HepG2 (cell line): ENCODE results near the gene PMIS2. TPM values are rescaled to one million over a fixed set of nuclear protein-coding genes. Genes with fewer than 3 reads are reported as not detected.
A peak's percentile ranks its signal among the peaks of the same experiment; 100 is the strongest.

Experiments used
- ATAC-seq: fragments of 200-7000 bp; cut with Tn5 transposase; 3 replicates; pipeline ENCODE4 v1.9.1; 2020; ENCODE audit warnings: mild to moderate bottlenecking, moderate library complexity
- BruUV-seq: library from RNA; stranded (reverse); fragments of 400-500 nt; replicated peaks from 2 replicates; lab custom pipeline; 2021; lab: Mats Ljungman, UMichigan
- CTCF ChIA-PET: fragments of 300-600 bp; formaldehyde crosslinking; extraction: SDS; loops from one replicate; lab custom pipeline; 2021; ENCODE audit warnings: low total read pairs, inconsistent platforms, low intra/inter-chr PET ratio; lab: Yijun Ruan, JAX
- POLR2A ChIA-PET: fragments of 350-600 bp; sonication (Branson Sonifier 250); formaldehyde crosslinking; loops from one replicate; lab custom pipeline; 2020; ENCODE audit warnings: antibody characterized with exemption, inconsistent platforms; lab: Yijun Ruan, JAX
- DNase-seq: peaks from one replicate; pipeline ENCODE4 v3.0.0-alpha.2; 2015; ENCODE audit warnings: low spot score
- FAIRE-seq: peaks from 3 replicates; lab custom pipeline; 2011; peaks lifted over from hg19 to GRCh38; lab: Jason Lieb, UNC
- H2AFZ ChIP-seq: one replicate; pipeline ENCODE4 v1.6.1; 2011; ENCODE audit warnings: low read length, inconsistent platforms
- H3K27ac ChIP-seq: fragments of 300-600 bp; 3 replicates; pipeline ENCODE4 v1.8.0; 2011; ENCODE audit warnings: mixed run types, mild to moderate bottlenecking, mixed read lengths, low read length, inconsistent platforms; ENCODE audit not compliant: insufficient read depth; ENCODE audit errors: extremely low read length
- H3K27me3 ChIP-seq, 2 experiments: fragments of 200-600 bp in 1 of 2; 2 replicates in 1 of 2; 3 replicates in 1 of 2; pipeline versions ENCODE4 v1.6.0 to v1.8.0; 2011; ENCODE audit warnings: low read length in 2 of 2, mild to moderate bottlenecking in 2 of 2, moderate library complexity in 2 of 2, inconsistent platforms in 1 of 2; ENCODE audit not compliant: insufficient read depth in 2 of 2, control insufficient read depth in 1 of 2
- H3K36me3 ChIP-seq, 2 experiments: fragments of 200-600 bp in 1 of 2; replicated peaks in 1 of 2; 2 replicates in 1 of 2; 3 replicates in 1 of 2; pipeline versions ENCODE4 v1.5.1 to v1.8.0; 2011; ENCODE audit warnings: low read length in 2 of 2, inconsistent platforms in 1 of 2; ENCODE audit not compliant: insufficient read depth in 2 of 2, control insufficient read depth in 1 of 2
- H3K4me1 ChIP-seq: 2 replicates; pipeline ENCODE4 v1.5.1; 2012; ENCODE audit warnings: low read length, inconsistent platforms; ENCODE audit not compliant: insufficient read depth
- H3K4me2 ChIP-seq: 2 replicates; pipeline ENCODE4 v1.6.0; 2011; ENCODE audit warnings: low read depth, low read length, inconsistent platforms
- H3K4me3 ChIP-seq, 3 experiments: fragments of 200-600 bp in 1 of 3; sonication (generic), shearing (Covaris generic) in 1 of 3; replicated peaks in 1 of 3; 2 replicates each; pipeline ENCODE4 v1.5.1; 2011 to 2016; ENCODE audit warnings: low read length in 3 of 3, inconsistent platforms in 2 of 3, low read depth in 2 of 3, mild to moderate bottlenecking in 2 of 3, control low read depth in 1 of 3, mixed read lengths in 1 of 3; ENCODE audit not compliant: insufficient read depth in 1 of 3
- H3K79me2 ChIP-seq: one replicate; pipeline ENCODE4 v1.6.1; 2011; ENCODE audit warnings: low read length, inconsistent platforms; ENCODE audit not compliant: insufficient read depth
- H3K9ac ChIP-seq: 2 replicates; pipeline ENCODE4 v1.6.0; 2011; ENCODE audit warnings: mild to moderate bottlenecking, low read depth, low read length, inconsistent platforms; ENCODE audit not compliant: insufficient read depth
- H3K9me3 ChIP-seq: 2 replicates; pipeline ENCODE4 v1.5.1; 2012; ENCODE audit warnings: mild to moderate bottlenecking, low read length
- H4K20me1 ChIP-seq: 2 replicates; pipeline ENCODE4 v1.6.0; 2011; ENCODE audit warnings: inconsistent platforms, mild to moderate bottlenecking, low read length, moderate library complexity; ENCODE audit not compliant: insufficient read depth
- FOXJ3 ChIP-seq: sonication (generic); formaldehyde crosslinking; IDR thresholded peaks from 2 replicates; pipeline ENCODE4 v1.4.0; 2020; ENCODE audit warnings: missing genetic modification reagents, mild to moderate bottlenecking, borderline replicate concordance
- GABPA ChIP-seq, 2 experiments: IDR thresholded peaks; 2 replicates each; pipeline ENCODE4 v1.6.1; 2011 to 2016; ENCODE audit warnings: low read depth in 2 of 2, low read length in 1 of 2, missing biosample characterization in 1 of 2, missing genetic modification characterization in 1 of 2
- KDM4B ChIP-seq: sonication (generic); formaldehyde crosslinking; IDR thresholded peaks from 2 replicates; pipeline ENCODE4 v1.4.0; 2020; ENCODE audit warnings: missing genetic modification reagents
- KMT2A ChIP-seq: sonication (generic); formaldehyde crosslinking; IDR thresholded peaks from 2 replicates; pipeline ENCODE4 v1.4.0; 2020; ENCODE audit warnings: missing genetic modification reagents
- NFE2 ChIP-seq: sonication (generic); formaldehyde crosslinking; IDR thresholded peaks from 2 replicates; pipeline ENCODE4 v1.4.0; 2020; ENCODE audit warnings: missing genetic modification reagents
- POLR2AphosphoS2 ChIP-seq: IDR thresholded peaks from 2 replicates; pipeline ENCODE4 v1.6.1; 2011; ENCODE audit warnings: low read depth, low read length, improper control_type of control experiment
- ZBTB37 ChIP-seq: sonication (generic); formaldehyde crosslinking; IDR thresholded peaks from 2 replicates; pipeline ENCODE4 v1.4.0; 2020; ENCODE audit warnings: mild to moderate bottlenecking, missing genetic modification reagents
- ZNF616 ChIP-seq: sonication (generic); formaldehyde crosslinking; IDR thresholded peaks from 2 replicates; pipeline ENCODE4 v1.5.0; 2020; ENCODE audit warnings: low read depth, mild to moderate bottlenecking, missing genetic modification reagents
- ZNF672 ChIP-seq: sonication (generic); formaldehyde crosslinking; IDR thresholded peaks from 2 replicates; pipeline ENCODE4 v1.8.1; 2022; ENCODE audit warnings: missing genetic modification reagents
- ZNF747 ChIP-seq: sonication (generic); formaldehyde crosslinking; IDR thresholded peaks from 2 replicates; pipeline ENCODE4 v1.8.1; 2023; ENCODE audit warnings: missing genetic modification reagents, mild to moderate bottlenecking, borderline replicate concordance
- WGBS: methylation state at CpG from one replicate; pipeline ENCODE4 v1.1.6; 2017; ENCODE audit warnings: low lambda C conversion rate; 5-methylcytosine and 5-hydroxymethylcytosine counted together
- in situ Hi-C: cut with HindIII; loops from 2 replicates; pipeline ENCODE4 v1.10.0; 2017; ENCODE audit warnings: low pct_unique_long_range_greater_than_20kb; ENCODE audit not compliant: extremely low pct_ligation_motif_present
- intact Hi-C: fragments of 100-400 bp; cut with micrococcal nuclease; formaldehyde crosslinking; loops from one replicate; pipeline ENCODE4 v1.10.0; 2022; ENCODE audit not compliant: unreplicated experiment
- polyA plus RNA-seq, 8 experiments: library from polyadenylated mRNA; depleted of rRNA in 3 of 8; stranded (reverse) in 7 of 8; unstranded in 1 of 8; fragments of >200 nt; fragmentation: Illumina TruSeq in 4 of 8; extraction: Trizol in 4 of 8; gene quantifications; 2 replicates each; pipeline versions ENCODE4 v1.2.1 to v1.2.3, GENCODE V29; 2011 to 2016; ENCODE audit warnings: low read depth in 4 of 8, missing spikeins in 1 of 8, mixed read lengths in 1 of 8; ENCODE audit not compliant: insufficient read depth in 1 of 8
- total RNA-seq, 5 experiments: library from RNA; depleted of rRNA; stranded (reverse); fragments of >200 nt; fragmentation: Illumina TruSeq; extraction: Trizol; gene quantifications; 2 replicates each; pipeline ENCODE4 v1.2.3, GENCODE V29; 2016; ENCODE audit warnings: low read depth in 1 of 5
- TF ChIP-seq, protein P1 (sequence below): IDR thresholded peaks from 2 replicates; pipeline ENCODE4 v1.6.1; 2016; ENCODE audit warnings: low read depth, missing genetic modification reagents, missing compliant biosample characterization
- TF ChIP-seq, protein P2 (sequence below): fragments of 450-650 bp; IDR thresholded peaks from 2 replicates; pipeline ENCODE4 v1.6.1; 2017
- TF ChIP-seq, protein P3 (sequence below): sonication (generic); formaldehyde crosslinking; IDR thresholded peaks from 2 replicates; pipeline ENCODE4 v1.4.0; 2020; ENCODE audit warnings: mild to moderate bottlenecking, missing genetic modification reagents
- TF ChIP-seq, protein P4 (sequence below): sonication (generic); formaldehyde crosslinking; IDR thresholded peaks from 2 replicates; pipeline ENCODE4 v1.5.0; 2020; ENCODE audit warnings: missing genetic modification reagents

PMIS2 gene
- total and polyA plus RNA-seq, 2 of the 13 experiments (the other 11 are each of a cell fraction or from before 2014, with no cell fraction given): not detected

- Histone ChIP-seq H3K9ac (no peak overlapping the region), H3K4me1 (peaks cover 24% of the 10 kb centered on the region), H3K36me3 (peaks cover 3 to 17% of the 10 kb centered on the region in 2 experiments; a peak in 3 of 5 replicates), H3K27ac (no peak overlapping the region), H4K20me1 (no peaks in the 10 kb centered on the region), H3K4me3 (no peak overlapping the region), H3K9me3 (no peaks in the 10 kb centered on the region), H3K79me2 (no peaks in the 10 kb centered on the region), H2AFZ (no peak overlapping the region), H3K27me3 (no peaks in the 10 kb centered on the region; a peak in 1 of 5 replicates), H3K4me2 (peak overlapping the region; percentile 100)
- intact Hi-C loops: loop anchor here (10.0 kb wide), 1 partner anchor 59 kb away; no protein-coding TSS in a partner anchor
- DNase-seq (no peak), ATAC-seq (no peak), FAIRE-seq (no peak)
- in situ Hi-C loops: no loop called here
- ChIA-PET CTCF (no interaction called here), POLR2A (interaction anchor here (1.4 kb wide), 1 partner anchor 15 kb away, joined by 4 read pairs; the partner anchor contains the start of gene RBM42)
- BruUV-seq: TSS peak; percentile 59
- 100% methylated on average over 1 of the region's 1 CpG for whole genome bisulfite sequencing
- no peak for TF ChIP-seq ZNF747 (CRISPR knock-in tag)
- TF ChIP-seq, protein P1, sequence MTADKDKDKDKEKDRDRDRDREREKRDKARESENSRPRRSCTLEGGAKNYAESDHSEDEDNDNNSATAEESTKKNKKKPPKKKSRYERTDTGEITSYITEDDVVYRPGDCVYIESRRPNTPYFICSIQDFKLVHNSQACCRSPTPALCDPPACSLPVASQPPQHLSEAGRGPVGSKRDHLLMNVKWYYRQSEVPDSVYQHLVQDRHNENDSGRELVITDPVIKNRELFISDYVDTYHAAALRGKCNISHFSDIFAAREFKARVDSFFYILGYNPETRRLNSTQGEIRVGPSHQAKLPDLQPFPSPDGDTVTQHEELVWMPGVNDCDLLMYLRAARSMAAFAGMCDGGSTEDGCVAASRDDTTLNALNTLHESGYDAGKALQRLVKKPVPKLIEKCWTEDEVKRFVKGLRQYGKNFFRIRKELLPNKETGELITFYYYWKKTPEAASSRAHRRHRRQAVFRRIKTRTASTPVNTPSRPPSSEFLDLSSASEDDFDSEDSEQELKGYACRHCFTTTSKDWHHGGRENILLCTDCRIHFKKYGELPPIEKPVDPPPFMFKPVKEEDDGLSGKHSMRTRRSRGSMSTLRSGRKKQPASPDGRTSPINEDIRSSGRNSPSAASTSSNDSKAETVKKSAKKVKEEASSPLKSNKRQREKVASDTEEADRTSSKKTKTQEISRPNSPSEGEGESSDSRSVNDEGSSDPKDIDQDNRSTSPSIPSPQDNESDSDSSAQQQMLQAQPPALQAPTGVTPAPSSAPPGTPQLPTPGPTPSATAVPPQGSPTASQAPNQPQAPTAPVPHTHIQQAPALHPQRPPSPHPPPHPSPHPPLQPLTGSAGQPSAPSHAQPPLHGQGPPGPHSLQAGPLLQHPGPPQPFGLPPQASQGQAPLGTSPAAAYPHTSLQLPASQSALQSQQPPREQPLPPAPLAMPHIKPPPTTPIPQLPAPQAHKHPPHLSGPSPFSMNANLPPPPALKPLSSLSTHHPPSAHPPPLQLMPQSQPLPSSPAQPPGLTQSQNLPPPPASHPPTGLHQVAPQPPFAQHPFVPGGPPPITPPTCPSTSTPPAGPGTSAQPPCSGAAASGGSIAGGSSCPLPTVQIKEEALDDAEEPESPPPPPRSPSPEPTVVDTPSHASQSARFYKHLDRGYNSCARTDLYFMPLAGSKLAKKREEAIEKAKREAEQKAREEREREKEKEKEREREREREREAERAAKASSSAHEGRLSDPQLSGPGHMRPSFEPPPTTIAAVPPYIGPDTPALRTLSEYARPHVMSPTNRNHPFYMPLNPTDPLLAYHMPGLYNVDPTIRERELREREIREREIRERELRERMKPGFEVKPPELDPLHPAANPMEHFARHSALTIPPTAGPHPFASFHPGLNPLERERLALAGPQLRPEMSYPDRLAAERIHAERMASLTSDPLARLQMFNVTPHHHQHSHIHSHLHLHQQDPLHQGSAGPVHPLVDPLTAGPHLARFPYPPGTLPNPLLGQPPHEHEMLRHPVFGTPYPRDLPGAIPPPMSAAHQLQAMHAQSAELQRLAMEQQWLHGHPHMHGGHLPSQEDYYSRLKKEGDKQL (CRISPR knock-in tag): no peak
- TF ChIP-seq, protein P2, sequence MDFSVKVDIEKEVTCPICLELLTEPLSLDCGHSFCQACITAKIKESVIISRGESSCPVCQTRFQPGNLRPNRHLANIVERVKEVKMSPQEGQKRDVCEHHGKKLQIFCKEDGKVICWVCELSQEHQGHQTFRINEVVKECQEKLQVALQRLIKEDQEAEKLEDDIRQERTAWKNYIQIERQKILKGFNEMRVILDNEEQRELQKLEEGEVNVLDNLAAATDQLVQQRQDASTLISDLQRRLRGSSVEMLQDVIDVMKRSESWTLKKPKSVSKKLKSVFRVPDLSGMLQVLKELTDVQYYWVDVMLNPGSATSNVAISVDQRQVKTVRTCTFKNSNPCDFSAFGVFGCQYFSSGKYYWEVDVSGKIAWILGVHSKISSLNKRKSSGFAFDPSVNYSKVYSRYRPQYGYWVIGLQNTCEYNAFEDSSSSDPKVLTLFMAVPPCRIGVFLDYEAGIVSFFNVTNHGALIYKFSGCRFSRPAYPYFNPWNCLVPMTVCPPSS: no peak
- TF ChIP-seq, protein P3, sequence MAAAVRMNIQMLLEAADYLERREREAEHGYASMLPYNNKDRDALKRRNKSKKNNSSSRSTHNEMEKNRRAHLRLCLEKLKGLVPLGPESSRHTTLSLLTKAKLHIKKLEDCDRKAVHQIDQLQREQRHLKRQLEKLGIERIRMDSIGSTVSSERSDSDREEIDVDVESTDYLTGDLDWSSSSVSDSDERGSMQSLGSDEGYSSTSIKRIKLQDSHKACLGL (CRISPR knock-in tag): no peak
- TF ChIP-seq, protein P4, sequence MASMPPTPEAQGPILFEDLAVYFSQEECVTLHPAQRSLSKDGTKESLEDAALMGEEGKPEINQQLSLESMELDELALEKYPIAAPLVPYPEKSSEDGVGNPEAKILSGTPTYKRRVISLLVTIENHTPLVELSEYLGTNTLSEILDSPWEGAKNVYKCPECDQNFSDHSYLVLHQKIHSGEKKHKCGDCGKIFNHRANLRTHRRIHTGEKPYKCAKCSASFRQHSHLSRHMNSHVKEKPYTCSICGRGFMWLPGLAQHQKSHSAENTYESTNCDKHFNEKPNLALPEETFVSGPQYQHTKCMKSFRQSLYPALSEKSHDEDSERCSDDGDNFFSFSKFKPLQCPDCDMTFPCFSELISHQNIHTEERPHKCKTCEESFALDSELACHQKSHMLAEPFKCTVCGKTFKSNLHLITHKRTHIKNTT: no peak
- no peak for TF ChIP-seq KDM4B (CRISPR knock-in tag)
- no peak for TF ChIP-seq ZNF616 (CRISPR knock-in tag)
- TF ChIP-seq FOXJ3 (CRISPR knock-in tag): no peak
- no peak for TF ChIP-seq ZNF672 (CRISPR knock-in tag)
- TF ChIP-seq GABPA (IDR thresholded peaks at IDR 0.05; ENCODE audit: low read depth, low read length): no peak
- no peak for TF ChIP-seq GABPA (CRISPR knock-in tag; IDR thresholded peaks at IDR 0.05; ENCODE audit: low read depth)
- TF ChIP-seq POLR2AphosphoS2: no peak
- no peak for TF ChIP-seq ZBTB37 (CRISPR knock-in tag)
- TF ChIP-seq KMT2A (CRISPR knock-in tag): no peak
- TF ChIP-seq NFE2 (CRISPR knock-in tag): no peak
Measured at GRCh38 chr19:35613574-35613973, 27.6 kb downstream of the PMIS2 start.
